ACC112 (cell line): ENCODE data around the gene GALNT7.
"Not testable (repeated sequence)": the region's sequence is repeated elsewhere in the genome, so short reads cannot be mapped to it uniquely, and the experiment has no call there.

Experiments
- H2AFZ ChIP-seq: fragments of 200-600 bp; sonication (generic); one replicate; pipeline ENCODE4 v1.6.0; 2017; ENCODE audit warnings: antibody characterized with exemption, low read length; ENCODE audit not compliant: unreplicated experiment
- H3K27ac ChIP-seq: fragments of 200-600 bp; sonication (generic); 2 replicates; pipeline ENCODE4 v1.5.1; 2014; ENCODE audit warnings: low read depth, mild to moderate bottlenecking, antibody characterized with exemption, low read length, moderate library complexity
- H3K27me3 ChIP-seq: fragments of 200-600 bp; sonication (generic); 2 replicates; pipeline ENCODE4 v1.6.1; 2014; ENCODE audit warnings: mild to moderate bottlenecking, antibody characterized with exemption, low read length, moderate library complexity, mixed read lengths; ENCODE audit not compliant: insufficient read depth
- H3K36me3 ChIP-seq: fragments of 200-600 bp; sonication (generic); 2 replicates; pipeline ENCODE4 v1.6.1; 2016; ENCODE audit warnings: mild to moderate bottlenecking, antibody characterized with exemption, low read length, moderate library complexity, mixed read lengths; ENCODE audit not compliant: insufficient read depth
- H3K4me1 ChIP-seq: fragments of 200-600 bp; sonication (generic); one replicate; pipeline ENCODE4 v1.6.1; 2016; ENCODE audit warnings: low read length, mixed read lengths; ENCODE audit not compliant: insufficient read depth, unreplicated experiment, control insufficient read depth
- H3K4me3 ChIP-seq: fragments of 200-600 bp; sonication (generic); 2 replicates; pipeline ENCODE4 v1.5.1; 2014; ENCODE audit warnings: mild to moderate bottlenecking, low read depth, low read length
- H3K79me2 ChIP-seq: fragments of 200-600 bp; sonication (generic); one replicate; pipeline ENCODE4 v1.6.0; 2016; ENCODE audit warnings: low read length; ENCODE audit not compliant: control insufficient read depth, unreplicated experiment, insufficient read depth

GALNT7 gene

GRCh38 chr4:173181848-173182247 lies 13.2 kb downstream of the GALNT7 start:
- Histone ChIP-seq H3K36me3 (no peaks in the 10 kb centered on the region), H3K27me3 (no peaks in the 10 kb centered on the region), H3K79me2 (peaks cover 14% of the 10 kb centered on the region), H2AFZ (peak overlapping the region; percentile 61), H3K27ac (peak overlapping the region; percentile 88), H3K4me3 (peak overlapping the region; percentile 62), H3K4me1 (peaks cover 43% of the 10 kb centered on the region)

- peak overlapping the region; percentile 62 for H3K4me3 ChIP-seq
- peaks cover 45% of the 10 kb centered on the region for H3K4me1 ChIP-seq
- H3K27me3 ChIP-seq = no peaks in the 10 kb centered on the region
- peak overlapping the region; percentile 88 for H3K27ac ChIP-seq
- H3K36me3 ChIP-seq = no peaks in the 10 kb centered on the region
- H2AFZ ChIP-seq = no peak overlapping the region
- H3K79me2 ChIP-seq = peaks cover 11% of the 10 kb centered on the region
These were observed 13.8 kb downstream of the GALNT7 start for GRCh38 chr4:173182403-173182802.

GRCh38 chr4:173183659-173184247 lies 15.1 kb downstream of the GALNT7 start:
- not testable (repeated sequence) for H3K27ac ChIP-seq

GRCh38 chr4:173185847-173186510 lies 17.4 kb downstream of the GALNT7 start:
- Histone ChIP-seq H3K36me3 (no peaks in the 10 kb centered on the region), H3K27ac (no peak overlapping the region), H3K27me3 (no peaks in the 10 kb centered on the region), H3K4me3 (no peak overlapping the region), H2AFZ (peak overlapping the region; percentile 52), H3K79me2 (peaks cover 9% of the 10 kb centered on the region), H3K4me1 (peaks cover 43% of the 10 kb centered on the region)

More at GRCh38 chr4:173183659-173184247, 15.1 kb downstream of the GALNT7 start:
- H3K36me3 ChIP-seq, H2AFZ ChIP-seq, H3K79me2 ChIP-seq, H3K27me3 ChIP-seq, H3K4me3 ChIP-seq: not testable (repeated sequence)
- H3K4me1 ChIP-seq = peaks cover 52% of the 10 kb centered on the region

- Histone ChIP-seq H3K4me1 (peaks cover 48% of the 10 kb centered on the region), H3K4me3 (no peak overlapping the region), H3K79me2 (peaks cover 11% of the 10 kb centered on the region), H2AFZ (no peak overlapping the region), H3K27ac (no peak overlapping the region), H3K27me3 (no peaks in the 10 kb centered on the region), H3K36me3 (no peaks in the 10 kb centered on the region)
These were observed 19.1 kb downstream of the GALNT7 start for GRCh38 chr4:173187732-173188131.

GRCh38 chr4:173188648-173189047 lies 20.0 kb downstream of the GALNT7 start:
- no peaks in the 10 kb centered on the region for H3K36me3 ChIP-seq
- H3K27me3 ChIP-seq = no peaks in the 10 kb centered on the region
- peaks cover 47% of the 10 kb centered on the region for H3K4me1 ChIP-seq
- H3K4me3 ChIP-seq = no peak overlapping the region
- H3K27ac ChIP-seq = no peak overlapping the region
- H2AFZ ChIP-seq = no peak overlapping the region
- H3K79me2 ChIP-seq = peaks cover 13% of the 10 kb centered on the region

- no peak overlapping the region for H3K27ac ChIP-seq
- no peaks in the 10 kb centered on the region for H3K36me3 ChIP-seq
- peaks cover 16% of the 10 kb centered on the region for H3K79me2 ChIP-seq
- no peaks in the 10 kb centered on the region for H3K27me3 ChIP-seq
- H2AFZ ChIP-seq = no peak overlapping the region
- H3K4me1 ChIP-seq = peaks cover 47% of the 10 kb centered on the region
- H3K4me3 ChIP-seq = no peak overlapping the region
These were observed 20.6 kb downstream of the GALNT7 start for GRCh38 chr4:173189117-173189693.

GRCh38 chr4:173191623-173192041 lies 23.0 kb downstream of the GALNT7 start:
- Histone ChIP-seq H3K36me3 (no peaks in the 10 kb centered on the region), H3K27ac (peak overlapping the region; percentile 49), H3K27me3 (no peaks in the 10 kb centered on the region), H3K4me1 (peaks cover 35% of the 10 kb centered on the region), H3K4me3 (peak overlapping the region; percentile 46), H2AFZ (peak overlapping the region; percentile 54), H3K79me2 (peaks cover 17% of the 10 kb centered on the region)

GRCh38 chr4:173192375-173193162 lies 24.0 kb downstream of the GALNT7 start:
- Histone ChIP-seq H3K27me3 (no peaks in the 10 kb centered on the region), H2AFZ (no peak overlapping the region), H3K36me3 (no peaks in the 10 kb centered on the region), H3K79me2 (peaks cover 17% of the 10 kb centered on the region), H3K4me3 (no peak overlapping the region), H3K27ac (no peak overlapping the region), H3K4me1 (peaks cover 31% of the 10 kb centered on the region)

GRCh38 chr4:173194157-173194556 lies 25.5 kb downstream of the GALNT7 start:
- no peaks in the 10 kb centered on the region for H3K36me3 ChIP-seq
- H3K27ac ChIP-seq = no peak overlapping the region
- peaks cover 24% of the 10 kb centered on the region for H3K4me1 ChIP-seq
- no peaks in the 10 kb centered on the region for H3K27me3 ChIP-seq
- H3K4me3 ChIP-seq = no peak overlapping the region
- no peak overlapping the region for H2AFZ ChIP-seq
- peaks cover 17% of the 10 kb centered on the region for H3K79me2 ChIP-seq
